HuH-7 (cell line): ENCODE data around the gene MYMX.
A peak's percentile ranks its signal among the peaks of the same experiment; 100 is the strongest.
"Not testable (repeated sequence)": the region's sequence is repeated elsewhere in the genome, so short reads cannot be mapped to it uniquely, and the experiment has no call there.

Experiments
- DNase-seq: peaks from one replicate; pipeline ENCODE4 v3.0.0; 2011; ENCODE audit warnings: low spot score

The MYMX gene

DNA sequence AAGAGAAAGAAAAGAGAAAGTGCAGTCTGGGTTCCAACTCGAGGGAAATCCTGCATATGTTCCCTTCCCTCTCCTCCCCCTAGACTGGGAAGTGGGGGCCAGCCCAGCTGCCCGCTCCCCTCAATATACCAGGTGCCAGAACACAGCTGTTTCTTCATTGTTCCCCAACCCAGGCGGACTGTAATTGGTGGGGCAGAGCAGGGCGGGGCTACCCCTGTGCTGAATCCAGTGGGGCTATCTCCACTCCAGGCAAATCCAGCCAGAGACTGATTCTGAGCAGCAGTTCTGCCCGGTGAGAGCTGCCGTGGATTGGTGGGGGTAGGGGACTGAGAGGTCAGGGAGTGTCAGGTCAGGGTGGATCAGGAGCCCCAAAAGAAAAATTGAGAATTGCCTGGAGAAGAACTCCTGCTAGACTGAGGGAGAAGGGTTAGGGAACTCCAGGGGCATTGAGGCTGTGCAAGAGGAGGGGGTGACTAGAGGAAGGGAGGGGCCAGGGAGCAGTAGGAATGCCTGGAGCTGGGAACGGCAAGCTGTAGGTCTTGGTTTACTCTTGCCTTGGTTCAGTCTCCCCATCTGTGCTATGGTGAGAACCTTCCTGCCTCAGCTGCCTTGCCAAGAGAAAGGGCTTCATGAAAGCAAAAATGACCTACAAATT, at the start of gene MYMX:
Gene MYMX, plus strand, starts transcription at position 250 of the 655 bp plus-strand sequence. CDS start 546 bp downstream, outside the sequence.
- no peak for DNase-seq

DNA sequence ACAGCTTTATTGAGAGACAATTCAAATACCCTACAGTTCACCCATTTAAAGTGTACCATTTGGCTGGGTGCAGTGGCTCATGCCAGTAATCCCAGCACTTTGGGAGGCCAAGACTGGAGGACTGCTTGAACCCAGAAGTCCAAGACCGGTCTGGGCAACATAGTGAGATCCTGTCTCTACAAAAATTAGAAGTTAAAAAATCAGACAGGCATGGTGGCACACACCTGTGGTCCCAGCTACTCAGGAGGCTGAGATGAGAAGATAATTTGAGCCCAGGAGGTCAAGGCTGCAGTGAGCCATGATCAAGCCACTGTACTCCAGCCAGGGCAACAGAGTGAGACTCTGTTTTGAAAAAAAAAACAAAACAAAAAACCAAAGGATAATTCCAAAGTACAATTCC, 49.2 kb upstream of the MYMX start:
- DNase-seq: no peak

DNA sequence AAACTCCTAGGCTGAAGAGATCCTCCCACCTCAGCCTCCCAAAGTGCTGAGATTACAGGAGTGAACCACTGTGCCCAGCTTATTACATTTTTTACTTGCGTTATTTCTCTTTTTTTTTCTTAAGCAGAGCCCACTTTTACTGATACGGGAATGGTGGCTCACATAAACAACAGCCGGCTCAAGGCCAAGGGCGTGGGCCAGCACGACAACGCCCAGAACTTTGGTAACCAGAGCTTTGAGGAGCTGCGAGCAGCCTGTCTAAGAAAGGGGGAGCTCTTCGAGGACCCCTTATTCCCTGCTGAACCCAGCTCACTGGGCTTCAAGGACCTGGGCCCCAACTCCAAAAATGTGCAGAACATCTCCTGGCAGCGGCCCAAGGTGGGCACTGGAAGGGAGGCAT, 47.6 kb upstream of the MYMX start:
- DNase-seq: no peak

DNA sequence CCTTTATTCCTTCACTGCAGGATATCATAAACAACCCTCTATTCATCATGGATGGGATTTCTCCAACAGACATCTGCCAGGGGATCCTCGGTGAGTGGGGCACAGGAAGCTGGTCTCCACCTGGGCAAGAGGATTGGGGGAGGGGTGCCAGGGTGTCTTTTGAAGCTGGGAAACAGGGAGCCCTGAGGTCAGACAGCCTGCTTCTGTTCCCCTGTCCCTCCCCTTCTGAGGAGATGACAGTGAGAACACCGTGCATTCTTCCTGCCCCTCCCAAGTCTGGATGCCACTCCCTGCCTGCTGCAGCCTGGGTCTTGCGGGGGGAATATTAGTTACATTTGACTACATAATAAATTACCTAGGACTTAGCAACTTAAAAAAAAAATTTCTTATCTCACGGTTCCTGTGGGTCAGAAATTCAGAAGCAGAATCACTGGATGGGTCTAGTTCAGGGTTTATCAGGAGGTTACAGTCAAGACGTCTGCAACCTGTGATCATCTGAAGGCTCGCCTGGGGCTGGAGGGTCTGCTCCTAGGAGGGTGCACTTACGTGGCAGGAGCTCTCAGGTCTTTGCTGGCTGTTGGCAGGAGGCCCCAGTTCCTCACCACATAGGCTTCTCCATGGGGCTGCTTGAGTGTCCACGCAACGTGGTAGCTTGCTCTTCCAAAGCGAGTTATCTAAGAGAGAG, 46.7 kb upstream of the MYMX start:
- no peak for DNase-seq

GRCh38 chr6:44171899-44172546, 44.7 kb upstream of the MYMX start:
- no peak for DNase-seq

- peak; percentile 67 for DNase-seq
Measured at GRCh38 chr6:44172731-44173500, 43.8 kb upstream of the MYMX start.

GRCh38 chr6:44176130-44176761, 40.5 kb upstream of the MYMX start:
- DNase-seq: no peak

GRCh38 chr6:44176762-44177509, 39.8 kb upstream of the MYMX start:
- DNase-seq: no peak

- no peak for DNase-seq
Measured at GRCh38 chr6:44177691-44178423, 38.9 kb upstream of the MYMX start.

GRCh38 chr6:44178424-44179071, 38.2 kb upstream of the MYMX start:
- DNase-seq: no peak

- DNase-seq: no peak
Measured at GRCh38 chr6:44179072-44179536, 37.6 kb upstream of the MYMX start.

DNA sequence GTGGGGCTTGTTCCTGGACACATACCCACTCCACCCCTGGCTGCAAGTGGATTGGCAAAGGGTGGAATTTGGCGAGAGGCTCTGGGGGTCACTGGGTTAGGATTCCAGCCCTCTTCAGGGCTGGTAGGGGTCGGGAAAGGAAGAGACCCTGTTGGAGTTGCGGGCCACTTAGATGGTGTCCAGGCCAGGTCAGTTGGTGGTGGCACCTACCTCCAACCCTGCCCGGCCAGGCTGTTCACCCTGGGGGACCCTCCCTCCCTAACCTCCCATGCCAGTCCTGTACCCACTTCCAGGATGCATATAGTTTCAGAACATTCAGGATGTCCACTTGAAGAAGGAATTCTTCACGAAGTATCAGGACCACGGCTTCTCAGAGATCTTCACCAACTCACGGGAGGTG, 37.1 kb upstream of the MYMX start:
- DNase-seq: no peak

DNA sequence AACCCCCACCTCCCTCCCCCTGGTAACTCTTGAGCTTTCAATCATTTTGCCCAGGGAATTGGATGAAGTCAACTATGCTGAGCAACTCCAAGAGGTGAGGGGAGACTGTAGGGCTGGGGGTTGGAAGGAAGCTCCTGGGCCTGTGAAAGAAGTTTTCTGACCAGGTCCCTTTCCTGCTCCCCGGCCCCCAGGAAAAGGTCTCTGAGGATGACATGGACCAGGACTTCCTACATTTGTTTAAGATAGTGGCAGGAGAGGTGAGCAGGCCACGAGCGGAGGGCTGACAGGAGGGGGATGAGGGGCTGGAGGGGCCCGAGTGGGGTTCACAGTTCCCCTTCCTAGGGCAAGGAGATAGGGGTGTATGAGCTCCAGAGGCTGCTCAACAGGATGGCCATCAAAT, 36.3 kb upstream of the MYMX start:
- DNase-seq: no peak

GRCh38 chr6:44180886-44181285, 35.8 kb upstream of the MYMX start:
- DNase-seq: no peak

GRCh38 chr6:44181784-44182183, 34.9 kb upstream of the MYMX start:
- DNase-seq: not testable (repeated sequence)

GRCh38 chr6:44182911-44183390, 33.8 kb upstream of the MYMX start:
- no peak for DNase-seq

DNA sequence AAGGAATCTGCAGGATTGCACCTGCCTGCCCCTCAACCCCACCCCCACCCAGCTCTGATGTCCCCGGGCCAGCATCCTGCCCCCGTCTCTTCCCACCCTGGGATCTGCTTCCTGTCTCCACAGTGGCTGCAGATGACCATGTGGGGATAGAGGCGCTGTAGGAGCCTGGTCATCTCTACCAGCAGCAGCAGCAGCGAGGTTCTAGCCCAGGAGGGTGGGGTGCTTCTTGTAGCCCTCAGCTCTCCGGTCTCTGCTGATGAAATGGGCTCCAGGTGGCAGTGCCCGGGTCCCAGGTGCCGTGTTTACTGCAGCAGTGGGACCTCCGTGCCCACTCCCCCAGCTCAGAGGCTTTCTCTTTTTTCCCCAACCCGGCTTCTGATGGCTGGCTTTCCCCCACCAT, 32.9 kb upstream of the MYMX start:
- DNase-seq: no peak

GRCh38 chr6:44185356-44185755, 31.4 kb upstream of the MYMX start:
- not testable (repeated sequence) for DNase-seq

- DNase-seq: no peak
Measured at GRCh38 chr6:44185953-44186634, 30.6 kb upstream of the MYMX start.
